HepG2 (cell line): Measurements from ENCODE around the gene GABRB1. TPM values are rescaled to one million over a fixed set of nuclear protein-coding genes. Genes with fewer than 3 reads are reported as not detected.

Source experiments
- ATAC-seq: fragments of 200-7000 bp; cut with Tn5 transposase; 3 replicates; pipeline ENCODE4 v1.9.1; 2020; ENCODE audit warnings: mild to moderate bottlenecking, moderate library complexity
- BruUV-seq: library from RNA; stranded (reverse); fragments of 400-500 nt; replicated peaks from 2 replicates; lab custom pipeline; 2021; lab: Mats Ljungman, UMichigan
- CTCF ChIA-PET: fragments of 300-600 bp; formaldehyde crosslinking; extraction: SDS; loops from one replicate; lab custom pipeline; 2021; ENCODE audit warnings: low total read pairs, inconsistent platforms, low intra/inter-chr PET ratio; lab: Yijun Ruan, JAX
- POLR2A ChIA-PET: fragments of 350-600 bp; sonication (Branson Sonifier 250); formaldehyde crosslinking; loops from one replicate; lab custom pipeline; 2020; ENCODE audit warnings: antibody characterized with exemption, inconsistent platforms; lab: Yijun Ruan, JAX
- DNase-seq: peaks from one replicate; pipeline ENCODE4 v3.0.0-alpha.2; 2015; ENCODE audit warnings: low spot score
- FAIRE-seq: peaks from 3 replicates; lab custom pipeline; 2011; peaks lifted over from hg19 to GRCh38; lab: Jason Lieb, UNC
- H2AFZ ChIP-seq: one replicate; pipeline ENCODE4 v1.6.1; 2011; ENCODE audit warnings: low read length, inconsistent platforms
- H3K27ac ChIP-seq: fragments of 300-600 bp; 3 replicates; pipeline ENCODE4 v1.8.0; 2011; ENCODE audit warnings: mixed run types, mild to moderate bottlenecking, mixed read lengths, low read length, inconsistent platforms; ENCODE audit not compliant: insufficient read depth; ENCODE audit errors: extremely low read length
- H3K27me3 ChIP-seq, 2 experiments: fragments of 200-600 bp in 1 of 2; 2 replicates in 1 of 2; 3 replicates in 1 of 2; pipeline versions ENCODE4 v1.6.0 to v1.8.0; 2011; ENCODE audit warnings: low read length in 2 of 2, mild to moderate bottlenecking in 2 of 2, moderate library complexity in 2 of 2, inconsistent platforms in 1 of 2; ENCODE audit not compliant: insufficient read depth in 2 of 2, control insufficient read depth in 1 of 2
- H3K36me3 ChIP-seq, 2 experiments: fragments of 200-600 bp in 1 of 2; replicated peaks in 1 of 2; 2 replicates in 1 of 2; 3 replicates in 1 of 2; pipeline versions ENCODE4 v1.5.1 to v1.8.0; 2011; ENCODE audit warnings: low read length in 2 of 2, inconsistent platforms in 1 of 2; ENCODE audit not compliant: insufficient read depth in 2 of 2, control insufficient read depth in 1 of 2
- H3K4me1 ChIP-seq: 2 replicates; pipeline ENCODE4 v1.5.1; 2012; ENCODE audit warnings: low read length, inconsistent platforms; ENCODE audit not compliant: insufficient read depth
- H3K4me2 ChIP-seq: 2 replicates; pipeline ENCODE4 v1.6.0; 2011; ENCODE audit warnings: low read depth, low read length, inconsistent platforms
- H3K4me3 ChIP-seq, 3 experiments: fragments of 200-600 bp in 1 of 3; sonication (generic), shearing (Covaris generic) in 1 of 3; replicated peaks in 1 of 3; 2 replicates each; pipeline ENCODE4 v1.5.1; 2011 to 2016; ENCODE audit warnings: low read length in 3 of 3, inconsistent platforms in 2 of 3, low read depth in 2 of 3, mild to moderate bottlenecking in 2 of 3, control low read depth in 1 of 3, mixed read lengths in 1 of 3; ENCODE audit not compliant: insufficient read depth in 1 of 3
- H3K79me2 ChIP-seq: one replicate; pipeline ENCODE4 v1.6.1; 2011; ENCODE audit warnings: low read length, inconsistent platforms; ENCODE audit not compliant: insufficient read depth
- H3K9ac ChIP-seq: 2 replicates; pipeline ENCODE4 v1.6.0; 2011; ENCODE audit warnings: mild to moderate bottlenecking, low read depth, low read length, inconsistent platforms; ENCODE audit not compliant: insufficient read depth
- H3K9me3 ChIP-seq: 2 replicates; pipeline ENCODE4 v1.5.1; 2012; ENCODE audit warnings: mild to moderate bottlenecking, low read length
- H4K20me1 ChIP-seq: 2 replicates; pipeline ENCODE4 v1.6.0; 2011; ENCODE audit warnings: inconsistent platforms, mild to moderate bottlenecking, low read length, moderate library complexity; ENCODE audit not compliant: insufficient read depth
- ATF1 ChIP-seq: IDR thresholded peaks from 2 replicates; pipeline ENCODE4 v1.6.1; 2016; ENCODE audit warnings: mild to moderate bottlenecking, control low read depth
- PAWR ChIP-seq: sonication (generic); formaldehyde crosslinking; IDR thresholded peaks from 2 replicates; pipeline ENCODE4 v1.4.0; 2020; ENCODE audit warnings: missing genetic modification reagents, mild to moderate bottlenecking, borderline replicate concordance
- SNAI1 ChIP-seq: sonication (generic); formaldehyde crosslinking; IDR thresholded peaks from 2 replicates; pipeline ENCODE4 v1.5.0; 2020; ENCODE audit warnings: mild to moderate bottlenecking, missing genetic modification reagents, borderline replicate concordance
- ZFP62 ChIP-seq: sonication (generic); formaldehyde crosslinking; IDR thresholded peaks from 2 replicates; pipeline ENCODE4 v1.4.0; 2020; ENCODE audit warnings: missing genetic modification reagents
- ZNF292 ChIP-seq: sonication (generic); formaldehyde crosslinking; IDR thresholded peaks from 2 replicates; pipeline ENCODE4 v1.8.1; 2022; ENCODE audit warnings: mild to moderate bottlenecking, low read depth, missing genetic modification reagents, borderline replicate concordance
- ZNF784 ChIP-seq: sonication (generic); formaldehyde crosslinking; IDR thresholded peaks from 2 replicates; pipeline ENCODE4 v1.5.1; 2020; ENCODE audit warnings: missing genetic modification reagents, mild to moderate bottlenecking, borderline replicate concordance
- WGBS: methylation state at CpG from one replicate; pipeline ENCODE4 v1.1.6; 2017; ENCODE audit warnings: low lambda C conversion rate; 5-methylcytosine and 5-hydroxymethylcytosine counted together
- in situ Hi-C: cut with HindIII; loops from 2 replicates; pipeline ENCODE4 v1.10.0; 2017; ENCODE audit warnings: low pct_unique_long_range_greater_than_20kb; ENCODE audit not compliant: extremely low pct_ligation_motif_present
- intact Hi-C: fragments of 100-400 bp; cut with micrococcal nuclease; formaldehyde crosslinking; loops from one replicate; pipeline ENCODE4 v1.10.0; 2022; ENCODE audit not compliant: unreplicated experiment
- polyA plus RNA-seq, 8 experiments: library from polyadenylated mRNA; depleted of rRNA in 3 of 8; stranded (reverse) in 7 of 8; unstranded in 1 of 8; fragments of >200 nt; fragmentation: Illumina TruSeq in 4 of 8; extraction: Trizol in 4 of 8; gene quantifications; 2 replicates each; pipeline versions ENCODE4 v1.2.1 to v1.2.3, GENCODE V29; 2011 to 2016; ENCODE audit warnings: low read depth in 4 of 8, missing spikeins in 1 of 8, mixed read lengths in 1 of 8; ENCODE audit not compliant: insufficient read depth in 1 of 8
- total RNA-seq, 5 experiments: library from RNA; depleted of rRNA; stranded (reverse); fragments of >200 nt; fragmentation: Illumina TruSeq; extraction: Trizol; gene quantifications; 2 replicates each; pipeline ENCODE4 v1.2.3, GENCODE V29; 2016; ENCODE audit warnings: low read depth in 1 of 5
- TF ChIP-seq, protein P1 (sequence below): sonication (generic); formaldehyde crosslinking; IDR thresholded peaks from 2 replicates; pipeline ENCODE4 v1.4.0; 2020; ENCODE audit warnings: mild to moderate bottlenecking, missing genetic modification reagents

Gene GABRB1
- total and polyA plus RNA-seq, 2 of the 13 experiments (the other 11 are each of a cell fraction or from before 2014, with no cell fraction given): not detected

DNA sequence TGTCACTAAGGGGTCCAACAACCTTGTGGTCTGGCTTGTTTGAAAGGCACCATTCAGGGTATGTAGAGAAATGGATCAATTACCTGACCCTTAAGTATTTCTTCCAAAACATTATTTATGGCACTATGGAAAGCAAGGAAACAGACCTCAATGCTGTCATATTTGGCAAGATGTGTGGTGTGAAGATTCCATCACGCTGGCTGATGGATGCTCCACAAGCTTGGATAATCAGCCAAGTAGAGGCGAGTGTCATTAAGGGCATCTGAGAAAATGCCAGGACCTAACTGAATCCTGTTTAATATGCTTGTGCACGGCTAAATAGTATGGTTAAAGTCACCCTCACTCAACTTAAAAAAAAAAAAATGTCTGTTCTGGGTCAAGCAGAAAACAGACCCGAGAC is 311.4 kb downstream of the GABRB1 start:
- DNase-seq: no peak
- H3K9me3 ChIP-seq: no peaks in the 10 kb centered on the region
- H3K27ac ChIP-seq: no peak overlapping the region
- ATAC-seq: no peak
- no peak overlapping the region for H3K4me2 ChIP-seq
- intact Hi-C loops: no loop called here
- H3K27me3 ChIP-seq: no peaks in the 10 kb centered on the region
- FAIRE-seq: no peak
- ChIA-PET CTCF (no interaction called here), POLR2A (no interaction called here)
- in situ Hi-C loops: no loop called here
- H3K9ac ChIP-seq: no peak overlapping the region
- no peaks in the 10 kb centered on the region for H3K79me2 ChIP-seq
- BruUV-seq: no TSS peak
- H3K4me3 ChIP-seq: no peak overlapping the region
- H3K4me1 ChIP-seq: no peaks in the 10 kb centered on the region
- no peaks in the 10 kb centered on the region for H3K36me3 ChIP-seq
- H4K20me1 ChIP-seq: no peaks in the 10 kb centered on the region
- TF ChIP-seq ATF1 (CRISPR knock-in tag) (no peak), ZNF784 (CRISPR knock-in tag) (no peak), PAWR (CRISPR knock-in tag) (no peak), ZNF292 (CRISPR knock-in tag) (no peak), ZFP62 (CRISPR knock-in tag) (no peak), SNAI1 (no peak)
- TF ChIP-seq, protein P1, sequence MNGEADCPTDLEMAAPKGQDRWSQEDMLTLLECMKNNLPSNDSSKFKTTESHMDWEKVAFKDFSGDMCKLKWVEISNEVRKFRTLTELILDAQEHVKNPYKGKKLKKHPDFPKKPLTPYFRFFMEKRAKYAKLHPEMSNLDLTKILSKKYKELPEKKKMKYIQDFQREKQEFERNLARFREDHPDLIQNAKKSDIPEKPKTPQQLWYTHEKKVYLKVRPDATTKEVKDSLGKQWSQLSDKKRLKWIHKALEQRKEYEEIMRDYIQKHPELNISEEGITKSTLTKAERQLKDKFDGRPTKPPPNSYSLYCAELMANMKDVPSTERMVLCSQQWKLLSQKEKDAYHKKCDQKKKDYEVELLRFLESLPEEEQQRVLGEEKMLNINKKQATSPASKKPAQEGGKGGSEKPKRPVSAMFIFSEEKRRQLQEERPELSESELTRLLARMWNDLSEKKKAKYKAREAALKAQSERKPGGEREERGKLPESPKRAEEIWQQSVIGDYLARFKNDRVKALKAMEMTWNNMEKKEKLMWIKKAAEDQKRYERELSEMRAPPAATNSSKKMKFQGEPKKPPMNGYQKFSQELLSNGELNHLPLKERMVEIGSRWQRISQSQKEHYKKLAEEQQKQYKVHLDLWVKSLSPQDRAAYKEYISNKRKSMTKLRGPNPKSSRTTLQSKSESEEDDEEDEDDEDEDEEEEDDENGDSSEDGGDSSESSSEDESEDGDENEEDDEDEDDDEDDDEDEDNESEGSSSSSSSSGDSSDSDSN (CRISPR knock-in tag): no peak
- TF ChIP-seq, all 625 proteins: peak for 0
- WGBS: 11% methylated on average over 4 of the region's 4 CpGs
- no peak overlapping the region for H2AFZ ChIP-seq
